Right lobe of liver (tissue), 6 donors: ENCODE measurements around the gene SFI1. TPM values are rescaled to one million over a fixed set of nuclear protein-coding genes. Genes with fewer than 3 reads are reported as not detected.
"Not testable (repeated sequence)": the region's sequence is repeated elsewhere in the genome, so short reads cannot be mapped to it uniquely, and the experiment has no call there.

Source experiments
- ATAC-seq, 4 donors: fragments of 200-7000 bp; cut with Tn5 transposase; one replicate each; pipeline ENCODE4 v1.9.1; 2020; ENCODE audit warnings: mild to moderate bottlenecking in 4 of 4, moderate library complexity in 4 of 4
- DNase-seq, 3 donors: peaks; one replicate each; pipeline ENCODE4 v3.0.0-alpha.2; 2020
- H3K27ac ChIP-seq, 3 donors: fragments of 200-600 bp; one replicate each; pipeline ENCODE4 v1.8.0; 2022
- H3K27me3 ChIP-seq, 2 donors: fragments of 200-600 bp; one replicate each; pipeline ENCODE4 v1.8.0; 2022
- H3K36me3 ChIP-seq, 4 donors: fragments of 200-600 bp; sonication (generic) in 1 of 4; one replicate each; pipeline versions ENCODE4 v1.5.1 to v1.8.0; 2017 to 2022; ENCODE audit warnings: control low read depth in 1 of 4
- H3K4me1 ChIP-seq, 4 donors: fragments of 200-600 bp; sonication (generic) in 1 of 4; one replicate each; pipeline versions ENCODE4 v1.5.1 to v1.8.0; 2017 to 2022; ENCODE audit warnings: control low read depth in 1 of 4
- H3K4me3 ChIP-seq, 3 donors: fragments of 200-600 bp; one replicate each; pipeline ENCODE4 v1.8.0; 2022
- H3K9me3 ChIP-seq, 4 donors: fragments of 200-600 bp; sonication (generic) in 1 of 4; one replicate each; pipeline versions ENCODE4 v1.5.1 to v1.8.0; 2017 to 2022; ENCODE audit warnings: control low read depth in 1 of 4
- CTCF ChIP-seq, 4 donors: fragments of 200-600 bp in 3 of 4; fragments of 450-650 bp in 1 of 4; IDR thresholded peaks; one replicate each; pipeline versions ENCODE4 v1.5.1 to v1.8.0; 2016 to 2022; ENCODE audit warnings: antibody characterized with exemption in 4 of 4, mild to moderate bottlenecking in 2 of 4
- POLR2A ChIP-seq: fragments of 450-650 bp; IDR thresholded peaks from one replicate; pipeline ENCODE4 v1.6.1; 2017; ENCODE audit warnings: antibody characterized with exemption, mild to moderate bottlenecking
- WGBS: methylation state at CpG from one replicate; pipeline ENCODE4 v1.1.6; 2018; ENCODE audit warnings: low coverage, low lambda C conversion rate; ENCODE audit not compliant: insufficient coverage; ENCODE audit errors: missing lambda C conversion rate; 5-methylcytosine and 5-hydroxymethylcytosine counted together
- intact Hi-C, 2 donors: fragments of 100-400 bp; cut with DNase I; formaldehyde crosslinking; loops; one replicate each; pipeline versions ENCODE4 v1.11.2 to v1.14.1; 2022
- total RNA-seq, 6 experiments: library from RNA; depleted of rRNA in 2 of 6; stranded (reverse); fragments of >200 nt in 2 of 6; fragmentation: NEBNext Ultra II Directional in 3 of 6; extraction: Animal tissue kit (Norgen Biotek cat#: 25700) in 3 of 6; gene quantifications; one replicate each; pipeline versions ENCODE4 v1.1.0 to v1.2.4, GENCODE V29; 2016 to 2023
- donor health status: DM: no; HTN: yes; CAD: no.
- donor health status: DM: no; HTN: no; CAD: no.
- donor health status: DM: no; HTN: no; CAD: no.
- donor health status: DM: no; HTN: yes; CAD: no.
- donor health status: DM: no; HTN: yes; CAD: no.

Gene SFI1
- total RNA-seq, 6 experiments from 2014 or later: 7.0 to 14.0 (median 8.7) TPM

DNA sequence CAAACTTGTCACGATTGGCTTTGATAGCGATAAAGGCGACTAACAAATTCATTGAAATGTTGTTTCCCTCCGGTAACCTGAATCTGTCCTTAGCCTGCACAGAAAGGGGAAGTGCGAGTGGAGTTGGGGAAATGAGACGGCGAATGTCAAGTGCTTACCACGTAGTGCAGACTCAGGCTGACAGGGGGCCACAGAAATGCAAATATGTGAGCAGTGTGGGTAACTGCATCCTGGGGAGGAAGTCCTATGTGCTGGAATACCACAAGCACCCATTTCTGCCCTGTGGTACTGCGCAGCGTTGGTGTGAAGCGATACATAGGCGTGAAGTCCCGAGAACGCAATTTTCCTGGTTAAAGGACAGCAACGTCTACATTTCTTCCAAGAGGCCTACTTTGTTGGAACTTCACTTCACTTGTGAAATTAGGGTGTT lies 5.8 kb upstream of the SFI1 start:
- WGBS: 0% methylated on average over 15 of the region's 15 CpGs
- no peaks in the 10 kb centered on the region for H3K9me3 ChIP-seq
- H3K4me1 ChIP-seq: peaks cover 0 to 17% (median 3%) of the 10 kb centered on the region in 4 donors
- ATAC-seq: peak; percentile 50 to 63 (median 60)
- H3K36me3 ChIP-seq: peaks cover 0 to 13% (median 0%) of the 10 kb centered on the region in 4 donors
- H3K4me3 ChIP-seq: peak overlapping the region; percentile 86 to 98 (median 88)
- no peak for TF ChIP-seq CTCF (IDR thresholded peaks at IDR 0.05)
- TF ChIP-seq POLR2A: no peak
- intact Hi-C loops: no loop called here
- no peaks in the 10 kb centered on the region for H3K27me3 ChIP-seq
- peak; percentile 41 to 66 (median 48) for DNase-seq
- H3K27ac ChIP-seq: peak overlapping the region; percentile 85 to 97 (median 97)

GRCh38 chr22:31491218-31491962 lies 4.9 kb upstream of the SFI1 start:
- no peaks in the 10 kb centered on the region for H3K27me3 ChIP-seq
- intact Hi-C loops: no loop called here
- H3K36me3 ChIP-seq: peaks cover 0 to 8% (median 0%) of the 10 kb centered on the region in 4 donors
- peaks cover 0 to 17% (median 3%) of the 10 kb centered on the region in 4 donors for H3K4me1 ChIP-seq
- no peak for DNase-seq
- peak overlapping the region in 2 of 3 donors; percentile 88 to 98 for H3K4me3 ChIP-seq
- no peak for ATAC-seq
- TF ChIP-seq CTCF (IDR thresholded peaks at IDR 0.05) (no peak), POLR2A (no peak)
- no peaks in the 10 kb centered on the region for H3K9me3 ChIP-seq
- peak overlapping the region; percentile 85 to 97 (median 97) for H3K27ac ChIP-seq
- WGBS: 67% methylated on average over 8 of the region's 8 CpGs

GRCh38 chr22:31492151-31492550 lies 4.2 kb upstream of the SFI1 start:
- DNase-seq: no peak

DNA sequence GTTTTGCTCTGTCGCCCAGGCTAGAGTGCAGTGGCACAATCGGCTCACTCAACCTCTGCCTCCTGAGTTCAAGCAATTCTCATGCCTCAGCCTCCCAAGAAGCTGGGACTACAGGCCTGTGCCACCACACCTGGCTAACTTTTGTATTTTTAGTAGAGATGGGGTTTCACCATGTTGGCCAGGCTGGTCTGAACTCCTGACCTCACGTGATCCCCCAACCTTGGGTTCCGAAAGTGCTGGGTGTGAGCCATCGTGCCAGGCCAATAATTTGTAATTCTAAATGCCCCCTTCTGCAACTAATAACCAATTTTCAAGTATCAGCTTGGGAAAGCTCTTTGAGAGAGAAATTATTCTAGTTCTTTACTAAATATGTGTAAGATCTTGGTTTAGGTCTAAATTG lies 3.0 kb upstream of the SFI1 start:
- H3K27ac ChIP-seq, H3K4me3 ChIP-seq, H3K36me3 ChIP-seq, intact Hi-C loops, H3K9me3 ChIP-seq, ATAC-seq, H3K27me3 ChIP-seq, DNase-seq: not testable (repeated sequence)
- WGBS: 97% methylated on average over 3 of the region's 5 CpGs
- H3K4me1 ChIP-seq: peaks cover 0 to 14% (median 3%) of the 10 kb centered on the region in 4 donors

More at GRCh38 chr22:31492151-31492550, 4.2 kb upstream of the SFI1 start:
- no peak for TF ChIP-seq CTCF (IDR thresholded peaks at IDR 0.05)
- TF ChIP-seq POLR2A: no peak
- H3K9me3 ChIP-seq: no peaks in the 10 kb centered on the region
- no peak for ATAC-seq
- no peak overlapping the region for H3K27ac ChIP-seq
- H3K36me3 ChIP-seq: peaks cover 0 to 2% (median 0%) of the 10 kb centered on the region in 4 donors
- H3K4me1 ChIP-seq: peaks cover 0 to 17% (median 3%) of the 10 kb centered on the region in 4 donors
- WGBS: 100% methylated on average over 3 of the region's 3 CpGs
- no peak overlapping the region for H3K4me3 ChIP-seq
- H3K27me3 ChIP-seq: no peaks in the 10 kb centered on the region
- intact Hi-C loops: no loop called here

- intact Hi-C loops: no loop called here
- TF ChIP-seq CTCF (IDR thresholded peaks at IDR 0.05) (no peak), POLR2A (no peak)
- no peaks in the 10 kb centered on the region for H3K36me3 ChIP-seq
- H3K4me1 ChIP-seq: peaks cover 0 to 9% (median 3%) of the 10 kb centered on the region in 4 donors
- H3K4me3 ChIP-seq: peak overlapping the region in 2 of 3 donors; percentile 86 to 89
- no peaks in the 10 kb centered on the region for H3K9me3 ChIP-seq
- DNase-seq (no peak), ATAC-seq (no peak)
- WGBS: 70% methylated on average over 15 of the region's 15 CpGs
- no peaks in the 10 kb centered on the region for H3K27me3 ChIP-seq
- peak overlapping the region in 2 of 3 donors; percentile 66 to 70 for H3K27ac ChIP-seq
These were observed 993 bp upstream of the SFI1 start for GRCh38 chr22:31495343-31495742.
